ENCODE results near the gene CRYBA2. TPM values are rescaled to one million over a fixed set of nuclear protein-coding genes. Genes with fewer than 3 reads are reported as not detected.

The CRYBA2 gene
- total RNA-seq, 2 donors from 2014 or later, result not detected

GRCh38 chr2:219017201-219017931 is 24.1 kb upstream of the CRYBA2 start:
- no peaks in the 10 kb centered on the region for H3K4me1 ChIP-seq
- no peak for TF ChIP-seq CTCF (IDR thresholded peaks at IDR 0.05)
- H3K9me3 ChIP-seq, result no peaks in the 10 kb centered on the region
- no peak overlapping the region for H3K4me3 ChIP-seq
- no peak overlapping the region for H3K27ac ChIP-seq
- DNase-seq (ENCODE audit: low spot score), result no peak
- H3K36me3 ChIP-seq, result no peaks in the 10 kb centered on the region
- H3K27me3 ChIP-seq, result no peaks in the 10 kb centered on the region

- Histone ChIP-seq H3K9me3 (no peaks in the 10 kb centered on the region), H3K27ac (no peak overlapping the region), H3K4me3 (no peak overlapping the region), H3K27me3 (no peaks in the 10 kb centered on the region), H3K4me1 (no peaks in the 10 kb centered on the region), H3K36me3 (no peaks in the 10 kb centered on the region)
- TF ChIP-seq CTCF (IDR thresholded peaks at IDR 0.05), result no peak
- DNase-seq (ENCODE audit: low spot score), result no peak
Observed at GRCh38 chr2:219016721-219017120, 23.5 kb upstream of the CRYBA2 start.

- no peak for DNase-seq (ENCODE audit: low spot score)
- H3K27me3 ChIP-seq, result no peaks in the 10 kb centered on the region
- H3K4me1 ChIP-seq, result no peaks in the 10 kb centered on the region
- H3K36me3 ChIP-seq, result no peaks in the 10 kb centered on the region
- no peak overlapping the region for H3K27ac ChIP-seq
- no peaks in the 10 kb centered on the region for H3K9me3 ChIP-seq
- H3K4me3 ChIP-seq, result no peak overlapping the region
- no peak for TF ChIP-seq CTCF (IDR thresholded peaks at IDR 0.05)
Observed at GRCh38 chr2:219010873-219011272, 17.7 kb upstream of the CRYBA2 start.

- no peaks in the 10 kb centered on the region for H3K4me1 ChIP-seq
- no peak overlapping the region for H3K4me3 ChIP-seq
- no peaks in the 10 kb centered on the region for H3K27me3 ChIP-seq
- TF ChIP-seq CTCF (IDR thresholded peaks at IDR 0.05), result no peak
- H3K9me3 ChIP-seq, result no peaks in the 10 kb centered on the region
- DNase-seq (ENCODE audit: low spot score), result no peak
- H3K27ac ChIP-seq, result no peak overlapping the region
- H3K36me3 ChIP-seq, result no peaks in the 10 kb centered on the region
Observed at GRCh38 chr2:219010162-219010756, 17.0 kb upstream of the CRYBA2 start.

- no peak for TF ChIP-seq CTCF (IDR thresholded peaks at IDR 0.05)
- no peak overlapping the region for H3K27ac ChIP-seq
- DNase-seq (ENCODE audit: low spot score), result no peak
- H3K4me3 ChIP-seq, result no peak overlapping the region
- H3K27me3 ChIP-seq, result no peaks in the 10 kb centered on the region
- no peaks in the 10 kb centered on the region for H3K4me1 ChIP-seq
- H3K36me3 ChIP-seq, result no peaks in the 10 kb centered on the region
- no peaks in the 10 kb centered on the region for H3K9me3 ChIP-seq
Observed at GRCh38 chr2:219009294-219009693, 16.1 kb upstream of the CRYBA2 start.

All from right atrium auricular region (tissue), 2 donors.